Endometrium (tissue), 2 donors: ENCODE measurements around the gene FAM177B.
"Not testable (repeated sequence)": the region's sequence is repeated elsewhere in the genome, so short reads cannot be mapped to it uniquely, and the experiment has no call there.

Source experiments
- FAIRE-seq: peaks from 2 replicates; lab custom pipeline; 2012; peaks lifted over from hg19 to GRCh38; lab: Jason Lieb, UNC
- donor health status: control.
- donor health status: control.

Gene FAM177B

DNA sequence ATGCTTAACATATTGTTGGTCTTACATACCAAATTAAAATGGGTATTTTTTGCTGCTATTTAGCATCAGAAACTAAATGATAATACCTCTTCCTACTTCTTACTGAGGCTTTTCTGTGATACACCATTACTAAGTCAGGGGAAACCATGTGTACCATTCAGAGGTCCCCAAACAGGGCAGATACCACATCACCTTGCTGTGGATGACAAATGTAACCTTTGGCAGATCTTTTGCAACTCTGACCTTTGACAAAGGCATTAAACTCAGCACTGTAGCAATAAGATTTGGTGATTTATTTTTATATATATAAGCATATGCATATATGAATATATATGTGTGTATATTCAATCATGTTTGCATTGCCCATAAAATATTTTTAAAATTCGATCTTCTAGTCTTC, 2.9 kb downstream of the FAM177B start:
- FAIRE-seq: no peak

DNA sequence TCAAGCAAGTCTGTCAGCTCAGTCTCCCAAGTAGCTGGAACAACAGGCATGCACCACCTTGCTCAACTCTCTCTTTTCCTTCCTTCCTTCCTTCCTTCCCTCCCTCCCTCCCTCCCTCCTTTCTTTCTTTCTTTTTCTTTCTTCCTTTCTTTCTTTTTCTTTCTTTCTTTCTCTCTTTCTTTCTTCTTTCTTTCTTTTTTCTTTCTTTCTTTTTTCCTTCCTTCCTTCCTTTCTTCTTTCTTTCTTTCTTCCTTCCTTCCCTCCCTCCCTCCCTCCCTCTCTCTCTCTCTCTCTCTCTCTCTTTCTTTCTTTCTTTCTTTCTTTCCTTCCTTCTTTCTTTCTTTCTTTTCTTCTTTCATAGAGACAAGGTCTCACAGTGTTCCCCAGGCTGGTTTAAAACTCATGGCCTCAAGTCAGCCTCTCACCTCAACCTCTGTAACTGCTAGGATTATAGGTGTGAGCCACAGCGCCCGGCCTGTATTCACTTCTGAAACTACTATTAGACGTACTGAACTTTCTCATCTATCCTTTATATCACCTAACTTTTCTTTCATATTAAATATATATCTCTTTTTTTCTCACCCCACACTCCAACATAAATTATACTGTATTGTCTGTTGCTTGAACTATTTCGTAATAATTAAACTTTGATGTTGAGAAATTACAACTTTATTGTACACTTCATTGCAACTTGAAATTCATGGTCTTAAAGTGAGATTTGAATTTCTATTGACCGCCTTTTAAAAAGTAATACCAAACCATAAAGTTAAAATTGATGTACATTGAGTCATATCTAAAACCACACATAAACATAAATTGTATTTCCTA, 4.8 kb downstream of the FAM177B start:
- not testable (repeated sequence) for FAIRE-seq

DNA sequence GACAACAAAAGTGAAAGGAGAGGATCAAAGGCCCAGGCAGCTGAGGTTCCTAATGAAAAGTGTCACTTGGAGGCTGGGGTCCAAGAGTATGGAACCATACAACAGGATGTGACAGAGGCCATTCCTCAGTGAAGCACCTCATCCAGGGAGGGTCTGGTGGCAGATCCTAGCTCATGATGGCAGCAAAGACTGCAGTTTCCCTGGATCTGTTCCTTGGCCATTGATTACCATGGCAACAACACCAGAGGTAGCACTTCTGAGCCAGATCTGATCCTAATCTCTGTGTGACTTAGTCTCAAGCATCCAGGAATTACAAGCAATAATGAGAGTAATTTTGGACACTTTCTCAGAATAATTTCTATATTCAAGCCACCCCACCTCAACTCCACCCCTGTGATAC, 12.9 kb downstream of the FAM177B start:
- FAIRE-seq: no peak

DNA sequence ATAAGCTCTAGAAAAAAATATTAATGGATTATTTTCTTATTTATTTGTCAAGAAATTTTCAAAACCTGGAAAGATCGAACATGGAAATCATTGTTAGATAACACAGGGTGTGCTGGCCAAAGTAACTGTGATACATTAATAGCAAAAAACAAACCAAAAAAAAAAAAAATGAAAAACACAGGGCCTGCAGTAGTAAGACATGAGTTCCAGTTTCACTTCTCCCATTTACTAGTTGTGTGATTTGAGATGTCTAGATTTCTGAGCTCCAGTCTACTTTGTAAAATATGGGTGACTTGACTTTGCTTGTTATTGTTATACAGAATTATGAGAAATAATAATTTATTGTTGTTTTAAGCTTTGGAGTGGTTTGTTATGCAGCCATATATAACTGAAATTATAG, 13.6 kb downstream of the FAM177B start:
- FAIRE-seq: no peak

DNA sequence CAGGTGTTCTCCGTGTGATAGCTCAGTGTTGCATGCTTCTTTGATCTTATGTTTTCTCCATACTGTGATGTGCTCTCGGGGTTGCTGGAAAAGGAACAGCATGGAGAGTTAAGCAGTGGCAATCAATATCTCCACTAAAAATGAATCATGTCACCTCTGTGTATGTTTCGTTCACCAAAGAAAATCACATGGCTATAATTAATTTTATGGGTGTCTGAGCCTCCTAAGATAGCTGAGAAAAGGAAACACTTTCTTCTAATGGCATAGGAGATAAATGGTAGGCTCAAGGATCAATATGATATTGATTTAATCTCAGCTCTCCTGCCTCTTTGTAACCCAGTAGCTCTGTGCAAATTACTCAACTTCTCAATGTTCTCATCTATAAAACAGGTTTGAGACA, 14.3 kb downstream of the FAM177B start:
- FAIRE-seq: no peak

DNA sequence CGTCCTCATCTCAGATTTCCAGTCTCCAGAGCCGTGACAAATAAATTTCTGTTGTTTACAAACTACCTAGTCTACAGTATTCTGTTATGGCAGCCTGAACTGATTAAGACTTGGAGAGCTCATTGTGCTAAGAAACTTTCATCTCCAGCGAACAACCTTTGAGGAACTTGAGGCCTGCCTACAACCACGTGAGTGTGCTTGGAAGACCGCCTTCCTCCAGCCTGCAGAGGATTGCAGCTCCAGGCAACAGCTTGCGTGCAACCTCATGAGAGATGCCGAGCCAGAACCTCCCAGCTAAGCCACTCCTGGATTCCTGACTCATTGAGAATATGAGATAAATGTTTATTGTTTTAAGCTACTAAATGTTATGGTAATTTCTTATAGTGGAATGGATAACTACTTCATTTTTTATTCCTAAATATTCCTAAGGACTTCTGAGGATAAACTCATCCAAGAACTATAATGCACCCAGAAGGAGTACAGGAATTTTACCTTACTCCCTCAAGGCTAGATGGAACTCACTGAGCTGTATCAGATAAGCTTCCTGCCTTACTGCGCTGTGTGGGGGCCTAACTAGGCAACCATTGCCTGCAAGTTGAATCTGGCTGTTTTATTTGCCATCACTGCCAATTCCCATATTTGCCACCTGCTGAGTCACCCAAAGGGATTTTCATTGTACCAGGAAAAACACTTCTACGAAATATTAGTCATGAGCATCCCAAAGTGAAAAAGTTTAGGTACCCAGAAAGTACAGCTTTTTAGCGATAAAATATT, 17.6 kb downstream of the FAM177B start:
- no peak for FAIRE-seq

DNA sequence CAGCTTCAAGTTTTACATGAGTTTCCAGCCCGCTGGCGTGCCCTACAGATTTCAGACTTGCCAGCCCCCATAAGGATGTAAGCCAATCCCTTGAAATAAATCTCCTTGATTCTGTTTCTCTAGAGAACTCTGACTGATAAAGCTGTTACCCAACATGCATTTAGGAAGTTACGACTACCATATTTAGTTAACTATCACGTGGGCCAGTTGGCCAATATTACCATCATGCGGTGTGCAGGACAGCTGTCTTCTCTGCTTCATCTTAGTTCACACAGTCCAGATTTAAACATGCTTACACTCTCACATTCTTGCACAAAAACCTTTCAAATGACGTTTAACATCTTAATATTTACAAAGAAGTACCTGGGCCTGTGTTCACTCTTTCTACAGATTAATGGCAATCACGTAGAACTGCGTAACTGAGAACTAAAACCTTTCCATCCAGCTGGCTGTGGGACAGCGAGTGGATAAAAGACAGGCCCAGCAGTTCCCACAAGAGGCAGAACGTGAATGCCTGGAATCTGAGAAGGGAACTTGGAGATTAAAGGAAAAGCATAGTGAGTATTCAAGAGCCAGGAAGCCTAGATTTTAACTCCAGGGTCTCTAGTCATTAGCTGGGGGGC, 20.8 kb downstream of the FAM177B start:
- no peak for FAIRE-seq

DNA sequence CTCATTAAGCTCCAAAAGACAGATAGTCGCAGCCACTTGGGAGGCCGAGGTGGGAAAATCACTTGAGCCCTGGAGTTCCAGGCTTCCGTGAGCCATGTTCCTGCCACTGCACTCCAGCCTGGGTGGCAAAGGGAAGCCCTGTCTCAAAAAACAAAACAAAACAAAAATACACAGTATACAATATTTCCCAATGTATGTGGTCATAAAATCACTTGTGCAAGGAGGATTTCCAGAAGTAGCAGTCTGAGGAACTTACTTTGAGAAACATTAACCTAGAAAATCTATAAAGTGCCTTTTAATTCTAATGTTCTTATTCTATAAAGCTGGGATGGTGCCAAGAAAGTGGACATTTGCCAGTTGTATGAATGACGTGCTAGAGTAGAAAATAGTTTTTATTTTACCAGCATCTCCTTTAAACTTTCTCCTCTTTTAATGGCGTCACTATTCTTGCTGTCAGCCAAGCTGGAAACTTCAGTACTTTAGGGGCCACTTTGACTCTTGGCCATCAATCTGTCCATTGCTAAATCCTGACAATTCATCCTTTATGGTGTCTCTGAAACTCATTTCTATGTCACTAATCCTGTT, 22.5 kb downstream of the FAM177B start:
- no peak for FAIRE-seq

DNA sequence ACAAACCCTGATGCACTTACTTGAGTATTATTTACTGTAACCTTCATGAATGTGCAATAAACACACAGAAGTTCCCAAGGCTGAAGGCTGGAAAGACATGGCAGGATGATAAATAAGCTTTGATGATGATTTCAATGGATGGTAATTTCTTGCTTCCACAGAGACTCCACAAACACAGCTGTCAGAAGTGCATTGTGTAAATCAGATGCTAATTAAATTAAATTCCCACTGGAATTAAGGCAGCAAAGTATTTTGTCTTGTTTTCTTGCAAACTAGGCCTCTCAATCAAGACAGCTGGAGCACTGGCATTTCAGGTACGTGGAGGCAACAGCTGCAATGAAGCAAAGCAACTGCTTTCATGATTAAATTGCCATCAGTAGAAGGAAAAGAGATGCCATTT, 24.1 kb downstream of the FAM177B start:
- no peak for FAIRE-seq

DNA sequence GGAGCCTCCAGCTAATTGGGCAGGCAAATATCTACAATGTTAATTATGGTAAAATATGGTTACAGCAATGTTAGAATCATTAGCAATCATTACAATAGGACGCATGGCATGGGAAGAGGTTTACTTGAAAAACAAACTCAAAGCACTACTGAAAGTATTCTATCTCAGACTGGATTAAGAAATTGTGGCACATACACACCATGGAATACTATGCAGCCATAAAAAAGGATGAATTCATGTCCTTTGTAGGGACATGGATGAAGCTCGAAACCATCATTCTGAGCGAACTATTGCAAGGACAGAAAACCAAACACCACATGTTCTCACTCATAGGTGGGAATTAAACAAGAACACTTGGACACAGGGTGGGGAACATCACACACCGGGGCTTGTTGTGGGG, 25.2 kb downstream of the FAM177B start:
- not testable (repeated sequence) for FAIRE-seq

DNA sequence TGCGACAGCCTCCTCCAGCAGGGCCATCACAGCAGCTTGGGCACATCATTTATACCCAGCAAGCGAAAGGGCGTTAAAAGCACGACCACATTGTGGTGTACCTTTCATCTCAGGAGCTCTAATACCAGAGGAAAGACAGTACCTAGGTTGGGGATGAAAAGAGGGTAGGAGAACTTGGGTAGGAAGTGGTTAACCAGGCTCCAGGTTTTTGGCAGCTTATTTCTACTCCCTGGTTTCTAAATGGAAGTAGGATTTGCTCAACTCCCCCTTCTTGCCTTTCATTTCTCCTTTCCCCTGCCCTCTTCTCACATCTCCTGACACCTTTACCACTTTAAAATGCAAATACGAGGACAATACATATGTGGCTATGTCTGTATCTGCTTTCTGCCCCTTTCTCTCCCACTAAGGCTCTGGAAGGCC, 30.2 kb downstream of the FAM177B start:
- FAIRE-seq: no peak

DNA sequence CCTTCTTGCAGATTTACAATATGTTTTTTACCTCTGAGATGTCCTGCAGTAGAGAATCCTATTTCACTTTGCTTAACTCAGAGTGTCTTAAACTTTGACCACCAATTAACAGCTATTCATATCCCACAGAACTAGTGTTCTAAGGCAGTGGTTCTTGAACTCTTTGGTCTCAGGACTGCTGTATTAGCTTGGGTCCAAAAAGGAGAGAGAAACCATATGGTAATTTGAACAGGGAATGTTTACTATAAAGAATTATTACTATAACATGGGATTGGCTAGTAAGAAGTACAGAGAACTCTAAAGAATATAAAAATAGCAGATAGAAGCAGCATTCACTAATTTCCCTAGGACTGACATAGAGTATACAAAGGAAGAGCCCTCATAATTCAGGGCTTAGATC, 31.6 kb downstream of the FAM177B start:
- no peak for FAIRE-seq

DNA sequence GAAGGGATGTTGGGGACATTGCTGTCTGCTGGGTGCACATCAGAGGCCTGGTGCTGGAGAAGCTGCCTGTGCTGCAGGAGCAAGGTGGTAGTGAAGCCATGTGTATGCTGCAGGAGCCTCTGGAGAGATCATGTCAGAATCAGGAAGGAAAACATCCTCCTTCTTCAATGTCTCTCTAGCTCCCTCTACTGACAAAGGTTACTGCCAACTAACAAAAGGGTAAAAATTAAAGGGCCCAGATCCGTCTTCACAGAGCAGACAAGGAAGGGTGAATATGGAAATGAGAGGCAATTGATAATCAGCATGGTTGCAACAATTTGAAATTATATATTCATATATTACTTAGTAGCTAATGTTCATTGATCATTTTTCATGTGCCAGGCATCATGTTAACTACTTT, 32.2 kb downstream of the FAM177B start:
- FAIRE-seq: no peak

DNA sequence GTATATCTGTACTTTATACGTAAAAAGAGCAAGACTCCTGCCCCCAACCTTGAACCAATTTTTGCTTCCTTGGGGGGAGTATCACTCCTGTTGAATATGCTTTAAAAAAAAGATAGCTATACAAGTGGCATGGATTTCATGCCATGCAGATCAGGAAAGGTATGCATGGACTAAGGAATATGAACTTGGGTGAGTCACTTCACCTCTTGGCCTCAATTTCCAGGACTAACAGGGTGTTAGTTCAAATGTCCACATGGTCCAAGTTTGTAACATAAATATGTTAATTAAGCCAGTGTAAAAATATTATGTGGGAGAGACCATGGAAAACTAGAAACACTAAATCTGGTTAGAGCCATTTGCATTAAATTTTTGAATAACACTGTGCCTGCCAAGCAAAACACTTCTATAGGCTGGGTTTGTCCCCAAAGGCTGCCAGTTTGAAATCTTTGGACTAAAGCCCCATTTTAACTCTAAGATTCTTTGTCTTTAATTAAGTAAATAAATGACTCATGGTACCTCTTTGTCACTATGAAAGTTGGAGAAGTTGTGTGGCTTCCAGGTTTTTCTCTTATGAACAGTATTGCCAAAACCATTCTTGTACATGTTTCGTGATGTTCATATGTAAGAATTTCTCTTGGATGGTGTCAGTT, 33.1 kb downstream of the FAM177B start:
- no peak for FAIRE-seq

DNA sequence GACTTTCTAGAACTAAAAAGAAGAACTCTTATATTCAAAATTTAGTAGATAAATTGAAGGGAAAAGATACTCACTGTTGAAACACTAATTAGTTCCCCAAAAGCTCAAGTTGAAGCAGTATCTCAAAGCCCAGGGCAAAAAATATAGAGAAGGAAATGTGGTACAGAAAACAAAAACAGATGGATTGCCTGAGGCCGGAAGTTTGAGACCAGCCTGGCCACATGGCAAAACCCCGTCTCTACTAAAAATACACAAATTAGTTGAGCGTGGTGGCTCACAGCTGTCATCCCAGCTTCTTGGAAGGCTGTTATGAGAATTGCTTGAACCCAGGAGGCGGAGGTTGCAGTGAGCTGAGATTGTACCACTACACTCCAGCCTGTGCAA, 36.0 kb downstream of the FAM177B start:
- no peak for FAIRE-seq

DNA sequence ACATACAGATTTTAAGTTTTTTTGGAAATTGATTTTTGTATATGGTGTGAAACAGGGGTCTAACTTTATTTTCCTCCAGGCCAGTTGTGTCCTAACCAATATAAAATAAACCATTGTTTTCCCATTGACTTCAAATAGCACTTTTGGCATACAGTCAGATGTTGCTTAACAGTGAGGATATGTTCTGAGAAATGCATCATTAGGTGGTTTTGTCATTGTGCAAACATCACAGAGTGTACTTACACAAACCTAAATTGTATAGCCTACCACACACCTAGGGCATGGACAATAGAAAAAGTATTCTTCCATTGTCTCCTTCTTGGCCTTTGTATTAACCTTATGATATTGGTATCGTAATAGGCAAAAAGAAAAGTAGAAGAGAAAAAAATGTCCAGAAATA, 40.5 kb downstream of the FAM177B start:
- no peak for FAIRE-seq

DNA sequence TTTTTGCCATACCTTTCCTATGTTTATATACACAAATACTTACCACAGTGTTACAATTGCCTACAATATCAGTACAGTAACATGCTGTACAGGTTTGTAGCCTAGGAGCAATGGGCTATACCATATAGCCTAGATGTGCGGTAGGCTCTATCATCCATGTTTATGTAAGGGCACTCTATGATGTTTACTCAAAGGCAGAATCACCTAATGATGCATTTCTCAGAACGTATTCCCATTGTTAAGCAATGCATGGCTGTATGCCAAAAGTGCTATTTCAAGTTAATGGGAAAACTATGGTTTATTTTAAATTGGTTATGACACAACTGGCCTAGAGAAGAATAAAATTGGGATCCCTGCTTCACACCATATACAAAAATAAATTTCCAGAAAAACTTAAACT, 41.0 kb downstream of the FAM177B start:
- FAIRE-seq: no peak

DNA sequence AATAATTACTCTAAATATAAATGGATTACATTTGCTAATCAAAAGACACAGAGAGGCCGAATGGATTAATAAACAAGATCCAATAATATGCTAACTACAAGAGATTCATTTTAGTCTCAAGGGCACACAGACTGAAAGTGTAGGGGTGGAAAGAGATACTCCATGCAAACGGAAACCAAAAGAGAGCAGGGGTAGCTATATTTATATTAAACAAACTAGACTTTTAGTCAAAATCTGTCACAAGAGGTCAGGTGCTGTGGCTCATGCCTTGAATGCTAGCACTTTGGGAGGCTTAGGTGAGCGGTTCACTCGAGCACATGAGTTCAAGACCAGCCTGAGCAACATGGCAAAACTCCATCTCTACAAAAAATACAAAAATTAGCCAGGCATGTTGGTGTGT, 44.2 kb downstream of the FAM177B start:
- FAIRE-seq: no peak

DNA sequence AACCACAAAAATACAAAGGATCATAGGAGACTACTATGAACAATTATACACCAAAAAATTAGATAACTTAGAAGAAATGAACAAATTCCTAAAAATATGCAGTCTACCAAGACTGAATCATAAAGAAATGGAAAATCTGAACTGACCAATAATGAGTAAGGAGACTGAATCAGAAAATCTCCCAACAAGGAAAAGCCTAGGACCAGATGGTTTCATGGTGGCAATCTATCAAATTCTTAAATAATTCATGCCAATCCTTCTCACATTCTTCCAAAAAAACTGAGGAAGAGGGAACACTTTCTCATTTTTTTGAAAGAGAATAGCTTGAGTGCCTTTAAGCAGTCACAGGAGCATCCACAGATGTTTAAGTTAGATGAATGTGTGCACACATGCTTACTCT, 46.0 kb downstream of the FAM177B start:
- FAIRE-seq: no peak

DNA sequence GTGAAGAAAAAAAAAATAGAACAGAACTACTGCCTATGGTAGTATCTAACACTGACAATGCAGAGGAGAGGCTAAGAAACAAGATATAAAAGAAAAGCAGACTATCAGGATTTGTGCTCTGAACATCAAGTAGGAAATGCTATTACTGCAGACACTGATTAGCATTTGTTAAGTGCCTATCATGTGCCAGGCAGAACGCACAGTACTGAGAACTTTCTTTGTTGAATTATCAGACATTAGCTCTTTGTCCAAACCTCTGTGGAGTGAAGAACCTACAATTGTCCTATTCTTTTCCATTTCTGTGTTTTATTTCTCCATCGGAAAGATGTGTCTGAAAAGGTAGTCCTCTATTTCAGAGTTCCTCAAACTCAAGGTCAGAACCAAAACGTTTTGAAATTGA, 47.4 kb downstream of the FAM177B start:
- FAIRE-seq: no peak

DNA sequence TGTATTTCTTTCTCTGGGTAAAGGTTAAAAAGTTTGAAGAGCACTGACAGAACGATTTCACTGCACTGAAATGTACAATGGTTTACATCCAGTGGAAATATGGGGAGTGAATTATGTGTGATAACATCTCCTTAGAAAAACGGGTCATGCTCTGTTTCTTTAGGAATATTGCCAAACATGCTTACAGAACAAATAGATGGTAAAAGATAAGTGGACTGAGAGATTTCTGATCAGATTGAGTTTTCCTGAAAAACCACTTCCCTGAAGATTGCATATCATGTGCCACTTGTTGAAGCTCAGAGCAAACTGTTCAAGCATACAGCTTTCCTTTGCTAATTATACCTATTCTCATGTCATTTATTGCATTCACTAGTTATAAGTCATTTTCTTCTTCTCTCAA, 47.9 kb downstream of the FAM177B start:
- FAIRE-seq: no peak

DNA sequence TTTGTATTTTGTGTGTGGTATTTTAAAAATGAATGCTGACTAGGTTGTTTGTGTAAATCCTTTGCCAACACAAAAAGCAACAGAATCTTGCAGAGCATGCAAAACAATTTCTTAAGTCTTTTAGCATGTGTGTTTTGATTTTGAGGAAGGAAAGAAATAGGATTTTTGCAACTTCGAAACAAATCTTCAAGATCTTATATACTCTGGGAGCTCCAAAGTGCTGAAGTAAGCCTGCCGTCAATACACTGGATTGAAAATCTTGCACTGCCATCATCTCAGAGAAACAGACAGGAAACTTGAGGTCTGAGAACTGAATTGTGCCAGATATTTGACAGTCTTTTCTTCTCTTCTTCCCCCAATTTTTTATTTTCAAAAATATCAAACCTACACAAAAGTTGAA, 48.5 kb downstream of the FAM177B start:
- no peak for FAIRE-seq
